Testis (tissue), 3 donors: ENCODE data around the gene ZNF324B. TPM values are rescaled to one million over a fixed set of nuclear protein-coding genes. Genes with fewer than 3 reads are reported as not detected.

Experiments used
- DNase-seq: peaks from one replicate; pipeline ENCODE4 v3.0.0-alpha.2; 2019
- H3K27ac ChIP-seq, 2 donors: fragments of 200-600 bp; sonication (generic); one replicate each; pipeline ENCODE4 v1.5.1; 2019
- H3K27me3 ChIP-seq: fragments of 200-600 bp; sonication (generic); one replicate; pipeline ENCODE4 v1.5.1; 2019
- H3K36me3 ChIP-seq: fragments of 200-600 bp; sonication (generic); one replicate; pipeline ENCODE4 v1.5.1; 2017; ENCODE audit warnings: low read depth; ENCODE audit errors: missing control alignments
- H3K4me1 ChIP-seq: fragments of 200-600 bp; sonication (generic); one replicate; pipeline ENCODE4 v1.5.1; 2019
- H3K4me3 ChIP-seq, 2 donors: fragments of 200-600 bp; sonication (generic); one replicate each; pipeline ENCODE4 v1.5.1; 2017 to 2019
- H3K9me3 ChIP-seq: fragments of 200-600 bp; sonication (generic); one replicate; pipeline ENCODE4 v1.5.1; 2017
- CTCF ChIP-seq, 3 experiments: fragments of 450-650 bp in 2 of 3; fragments of 200-600 bp in 1 of 3; sonication (generic) in 1 of 3; IDR thresholded peaks; one replicate each; pipeline ENCODE4 v1.5.1; 2016 to 2019; ENCODE audit warnings: antibody characterized with exemption in 3 of 3, mild to moderate bottlenecking in 2 of 3, moderate library complexity in 1 of 3
- POLR2A ChIP-seq: fragments of 450-650 bp; IDR thresholded peaks from one replicate; pipeline ENCODE4 v1.6.1; 2017; ENCODE audit warnings: antibody characterized with exemption, mild to moderate bottlenecking, moderate library complexity
- WGBS, 2 donors: methylation state at CpG; one replicate each; pipeline ENCODE4 v1.1.5; 2018; 5-methylcytosine and 5-hydroxymethylcytosine counted together
- intact Hi-C: fragments of 100-400 bp; cut with DNase I; formaldehyde crosslinking; loops from one replicate; pipeline ENCODE4 v1.15.1; 2023; ENCODE audit warnings: low total_unique reads
- polyA plus RNA-seq: library from polyadenylated mRNA; stranded (reverse); fragments of 350-450 nt; fragmentation: Illumina TruSeq; extraction: RNeasy Lipid Tissue Mini Kit (QIAGEN cat#74804); gene quantifications from one replicate; pipeline ENCODE4 v1.2.3, GENCODE V29; 2014; ENCODE audit warnings: low read depth, low replicate concordance; ENCODE audit not compliant: insufficient read depth
- small RNA-seq, 2 donors: library from RNA; depleted of rRNA; stranded (forward); fragments of <200 nt; gene quantifications; one replicate each; pipeline ENCODE3, GENCODE V24; 2016
- total RNA-seq, 2 donors: library from RNA; depleted of rRNA; stranded (reverse); fragments of >200 nt; gene quantifications; one replicate each; pipeline ENCODE4 v1.2.3, GENCODE V29; 2016

ZNF324B gene
- total and polyA plus RNA-seq, 3 donors from 2014 or later = 4.8 to 15.8 (median 8.5) TPM

GRCh38 chr19:58499021-58499927 lies 47.9 kb downstream of the ZNF324B start:
- TF ChIP-seq CTCF (IDR thresholded peaks at IDR 0.05) (peak in 2 of 3 experiments; percentile 14 to 30), POLR2A (no peak)
- Histone ChIP-seq H3K27me3 (no peaks in the 10 kb centered on the region), H3K36me3 (no peaks in the 10 kb centered on the region), H3K4me1 (peaks cover 16% of the 10 kb centered on the region), H3K4me3 (peak overlapping the region; percentile 61 to 74), H3K27ac (peak overlapping the region; percentile 62 to 79), H3K9me3 (no peaks in the 10 kb centered on the region)
- intact Hi-C loops = no loop called here
- peak; percentile 99 for DNase-seq
- 1 to 4% methylated on average over 30 to 58 of the region's 60 CpGs for WGBS, 2 donors

GRCh38 chr19:58500242-58500641 lies 48.8 kb downstream of the ZNF324B start:
- no peak for DNase-seq
- H3K27ac ChIP-seq = no peak overlapping the region
- intact Hi-C loops = no loop called here
- no peaks in the 10 kb centered on the region for H3K9me3 ChIP-seq
- no peaks in the 10 kb centered on the region for H3K36me3 ChIP-seq
- 81 to 92% methylated on average over 3 to 14 of the region's 14 CpGs for whole genome bisulfite sequencing, 2 donors
- no peaks in the 10 kb centered on the region for H3K27me3 ChIP-seq
- TF ChIP-seq POLR2A = no peak
- TF ChIP-seq CTCF (IDR thresholded peaks at IDR 0.05) = no peak
- peaks cover 16% of the 10 kb centered on the region for H3K4me1 ChIP-seq
- no peak overlapping the region for H3K4me3 ChIP-seq

Small RNAs within 50 kb of the gene (small RNA-seq; reads per million reads assigned to genes)
- gene RN7SL693P (0 reads per million in 2 donors), gene RNU6-1337P (0 reads per million in 2 donors)

Other genes with a start within 250 kb of the ZNF324B start
- gene ZNF544, start 222.7 kb upstream of the ZNF324B start, total RNA-seq = 10 to 100 TPM; 92.2 to 93.9 TPM
- gene ZNF544, start 222.7 kb upstream of the ZNF324B start, polyA plus RNA-seq = 45.8 TPM
- gene ZNF8, start 172.7 kb upstream of the ZNF324B start, total RNA-seq = 10 to 100 TPM in 1 of 2 donors, 1 to 10 TPM in 1; 9.6 to 10.4 TPM
- gene ZNF8, start 172.7 kb upstream of the ZNF324B start, polyA plus RNA-seq = 2.6 TPM
- gene ERVK3-1, start 146.2 kb upstream of the ZNF324B start, total RNA-seq = 10 to 100 TPM; 48.9 to 58.5 TPM
- 34.0 TPM for gene ERVK3-1, start 146.2 kb upstream of the ZNF324B start, polyA plus RNA-seq
- 1 to 10 TPM; 3.5 to 4.9 TPM for gene ZSCAN22, start 124.6 kb upstream of the ZNF324B start, total RNA-seq
- 2.4 TPM for gene ZSCAN22, start 124.6 kb upstream of the ZNF324B start, polyA plus RNA-seq
- gene A1BG, start 98.1 kb upstream of the ZNF324B start, total RNA-seq = 10 to 100 TPM in 1 of 2 donors, 1 to 10 TPM in 1; 3.5 to 13.1 TPM
- 4.5 TPM for gene A1BG, start 98.1 kb upstream of the ZNF324B start, polyA plus RNA-seq
- gene ZNF497, start 88.9 kb upstream of the ZNF324B start, total RNA-seq = 10 to 100 TPM; 10.3 to 10.7 TPM
- 2.6 TPM for gene ZNF497, start 88.9 kb upstream of the ZNF324B start, polyA plus RNA-seq
- 1 to 10 TPM; 6.2 to 9.3 TPM for gene ZNF837, start 70.6 kb upstream of the ZNF324B start, total RNA-seq
- gene ZNF837, start 70.6 kb upstream of the ZNF324B start, polyA plus RNA-seq = 1.3 TPM
- 1,000 to 10,000 TPM in 1 of 2 donors, 100 to 1,000 TPM in 1; 437 to 1,004 TPM for gene RPS5, start 64.4 kb upstream of the ZNF324B start, total RNA-seq
- gene RPS5, start 64.4 kb upstream of the ZNF324B start, polyA plus RNA-seq = 746 TPM
- gene RNF225, start 56.0 kb upstream of the ZNF324B start, total RNA-seq = not detected
- not detected for gene RNF225, start 56.0 kb upstream of the ZNF324B start, polyA plus RNA-seq
- gene ZNF584, start 43.0 kb upstream of the ZNF324B start, total RNA-seq = 10 to 100 TPM; 22.1 to 33.9 TPM
- gene ZNF584, start 43.0 kb upstream of the ZNF324B start, polyA plus RNA-seq = 10.4 TPM
- 10 to 100 TPM; 11.4 to 11.6 TPM for gene ZNF132, start 11.5 kb upstream of the ZNF324B start, total RNA-seq
- 5.5 TPM for gene ZNF132, start 11.5 kb upstream of the ZNF324B start, polyA plus RNA-seq
- 10 to 100 TPM; 23.2 to 24.8 TPM for gene ZNF324, start 15.5 kb downstream of the ZNF324B start, total RNA-seq
- 7.8 TPM for gene ZNF324, start 15.5 kb downstream of the ZNF324B start, polyA plus RNA-seq
- gene ZNF446, start 24.7 kb downstream of the ZNF324B start, total RNA-seq = 10 to 100 TPM; 33.6 to 38.7 TPM
- 24.3 TPM for gene ZNF446, start 24.7 kb downstream of the ZNF324B start, polyA plus RNA-seq
- gene SLC27A5, start 60.4 kb downstream of the ZNF324B start, total RNA-seq = 10 to 100 TPM; 29.1 to 37.8 TPM
- 63.6 TPM for gene SLC27A5, start 60.4 kb downstream of the ZNF324B start, polyA plus RNA-seq
- 10 to 100 TPM; 14.0 to 15.1 TPM for gene ZBTB45, start 68.2 kb downstream of the ZNF324B start, total RNA-seq
- gene ZBTB45, start 68.2 kb downstream of the ZNF324B start, polyA plus RNA-seq = 6.9 TPM
- 100 to 1,000 TPM; 415 to 521 TPM for gene TRIM28, start 92.4 kb downstream of the ZNF324B start, total RNA-seq
- gene TRIM28, start 92.4 kb downstream of the ZNF324B start, polyA plus RNA-seq = 694 TPM
- 100 to 1,000 TPM; 115 to 126 TPM for gene CHMP2A, start 103.5 kb downstream of the ZNF324B start, total RNA-seq
- 155 TPM for gene CHMP2A, start 103.5 kb downstream of the ZNF324B start, polyA plus RNA-seq
- 10 to 100 TPM; 65.0 to 65.2 TPM for gene UBE2M, start 107.0 kb downstream of the ZNF324B start, total RNA-seq
- gene UBE2M, start 107.0 kb downstream of the ZNF324B start, polyA plus RNA-seq = 155 TPM
- 10 to 100 TPM; 55.8 to 56.1 TPM for gene MZF1, start 121.7 kb downstream of the ZNF324B start, total RNA-seq
- gene MZF1, start 121.7 kb downstream of the ZNF324B start, polyA plus RNA-seq = 23.9 TPM